HG03469 (cell line): ENCODE measurements around the gene ALG14.
"Not testable (repeated sequence)": the region's sequence is repeated elsewhere in the genome, so short reads cannot be mapped to it uniquely, and the experiment has no call there.

ENCODE experiments used
- ATAC-seq: cut with Tn5 transposase; IDR thresholded peaks from one replicate; pipeline ENCODE4 v1.9.1; 2021; ENCODE audit warnings: mild to moderate bottlenecking, moderate library complexity, moderate number of reproducible peaks; ENCODE audit not compliant: unreplicated experiment

Gene ALG14

GRCh38 chr1:95046359-95046758, 26.4 kb downstream of the ALG14 start:
- ATAC-seq: no peak

GRCh38 chr1:95043141-95043980, 29.4 kb downstream of the ALG14 start:
- ATAC-seq: peak; percentile 88

DNA sequence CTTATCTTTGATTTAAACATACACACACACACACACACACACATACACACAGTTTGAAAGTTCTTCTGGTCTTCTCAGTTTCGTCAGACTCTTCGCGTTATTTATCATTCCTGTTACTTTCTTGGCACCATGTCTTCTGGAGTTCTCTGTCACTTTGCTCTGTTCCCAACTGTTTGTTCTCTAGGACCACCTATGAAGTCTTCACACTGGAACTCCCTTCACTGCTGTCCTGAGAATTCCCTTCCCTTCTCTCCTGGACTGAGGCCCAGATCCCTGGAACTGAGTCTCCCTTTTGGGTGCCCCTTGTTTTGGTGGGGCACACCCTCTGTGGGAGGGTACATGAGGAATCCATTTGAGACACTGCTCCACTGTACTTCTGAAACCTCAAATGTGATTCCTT, 30.5 kb downstream of the ALG14 start:
- ATAC-seq: no peak

GRCh38 chr1:95041491-95042165, 31.1 kb downstream of the ALG14 start:
- peak; percentile 56 for ATAC-seq

DNA sequence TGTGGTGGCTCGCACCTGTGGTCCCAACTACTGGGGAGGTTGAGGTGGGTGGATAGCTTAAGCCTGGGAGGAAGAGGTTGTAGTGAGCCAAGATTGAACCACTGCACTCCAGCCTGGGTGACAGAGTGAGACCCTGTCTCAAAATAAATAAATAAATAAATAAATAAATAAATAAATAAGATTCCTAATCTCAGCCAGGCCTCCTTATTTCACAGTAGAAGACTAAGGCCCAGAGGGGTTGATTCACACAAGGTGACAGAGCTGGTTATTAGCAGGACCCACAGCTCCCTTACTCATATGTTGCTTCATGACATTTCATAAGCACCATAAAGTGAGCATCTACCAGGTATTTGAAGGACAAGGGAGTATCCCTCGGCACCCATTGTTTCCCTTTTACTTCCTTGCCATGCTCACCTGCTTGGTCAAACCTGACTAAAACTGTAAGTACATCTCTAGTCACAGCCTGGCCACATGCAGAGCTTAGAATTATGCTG, 32.7 kb downstream of the ALG14 start:
- no peak for ATAC-seq

- ATAC-seq: no peak
Measured at GRCh38 chr1:95039360-95040031, 33.3 kb downstream of the ALG14 start.

- no peak for ATAC-seq
Measured at GRCh38 chr1:95035536-95035935, 37.2 kb downstream of the ALG14 start.

DNA sequence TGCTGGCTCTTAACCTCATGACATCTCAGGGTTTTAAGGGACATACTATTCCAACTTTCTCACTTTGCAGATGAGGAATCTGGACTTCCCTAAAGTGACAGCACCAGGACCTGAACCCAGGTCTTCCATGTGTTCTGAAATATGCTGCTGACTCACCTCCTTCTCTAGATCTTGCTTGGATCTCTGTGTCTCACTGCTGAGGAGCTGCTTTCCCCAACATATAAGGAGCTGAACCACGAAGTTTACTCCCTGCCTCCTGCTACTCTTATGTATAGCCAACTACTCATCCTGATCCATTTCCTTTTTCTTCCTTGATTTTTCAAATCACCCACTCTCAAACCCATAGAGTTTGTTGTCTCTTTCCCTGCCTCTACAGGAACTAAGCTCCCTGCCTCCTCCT, 38.2 kb downstream of the ALG14 start:
- no peak for ATAC-seq

DNA sequence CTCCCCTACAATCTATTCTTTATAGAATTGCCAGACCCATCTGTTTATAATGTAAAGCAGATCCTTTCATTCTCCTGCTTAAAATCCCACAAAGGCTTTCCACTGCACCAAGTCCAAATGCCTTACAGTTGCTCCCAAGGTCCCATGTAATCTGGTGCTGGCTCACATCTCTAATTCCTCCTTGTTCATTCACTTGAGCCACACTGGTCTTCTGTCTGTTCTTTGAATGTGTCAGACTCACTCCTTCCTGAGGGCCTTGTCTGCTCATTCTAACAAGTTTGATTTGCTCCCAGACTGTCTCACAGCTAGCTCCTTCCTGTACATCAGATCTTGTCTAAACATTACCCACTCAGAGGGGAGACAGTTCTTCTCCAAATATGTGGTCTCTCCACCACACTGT, 38.9 kb downstream of the ALG14 start:
- no peak for ATAC-seq

DNA sequence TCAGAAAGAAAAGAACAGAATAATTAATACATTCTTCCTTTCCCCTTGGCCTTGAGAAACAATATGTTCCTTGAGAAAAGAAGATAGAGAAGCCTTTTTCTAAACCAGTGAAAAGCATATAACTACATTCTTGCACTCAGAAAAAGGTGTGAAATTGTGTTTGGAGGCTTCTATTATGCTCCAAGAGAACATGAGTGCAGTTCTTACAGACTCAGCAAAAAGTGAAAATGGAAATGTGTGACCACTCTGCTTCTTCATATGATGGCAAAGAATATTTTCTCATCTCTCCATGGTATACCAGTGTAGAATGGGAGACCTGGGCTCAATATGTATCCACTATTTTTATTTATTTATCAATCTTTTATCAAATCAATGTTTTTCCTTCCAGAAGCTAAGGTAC, 43.2 kb downstream of the ALG14 start:
- no peak for ATAC-seq

- no peak for ATAC-seq
Measured at GRCh38 chr1:95028954-95029353, 43.8 kb downstream of the ALG14 start.

GRCh38 chr1:95027046-95027445, 45.7 kb downstream of the ALG14 start:
- ATAC-seq: no peak

- ATAC-seq: no peak
Measured at GRCh38 chr1:95023399-95024043, 49.2 kb downstream of the ALG14 start.

DNA sequence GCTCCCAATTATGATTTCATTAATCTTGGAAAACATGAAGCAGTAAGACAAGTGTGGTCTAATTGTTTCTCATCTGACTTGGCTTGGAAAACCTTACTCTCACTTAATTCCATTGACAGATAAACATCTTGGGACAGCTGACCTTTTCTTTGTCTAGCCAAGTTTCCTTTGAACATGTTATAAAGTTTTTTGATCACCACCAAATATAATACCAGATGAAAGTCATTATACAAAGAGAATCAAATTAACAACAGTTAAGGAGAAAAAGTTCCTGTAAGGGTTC, 50.2 kb downstream of the ALG14 start:
- no peak for ATAC-seq

DNA sequence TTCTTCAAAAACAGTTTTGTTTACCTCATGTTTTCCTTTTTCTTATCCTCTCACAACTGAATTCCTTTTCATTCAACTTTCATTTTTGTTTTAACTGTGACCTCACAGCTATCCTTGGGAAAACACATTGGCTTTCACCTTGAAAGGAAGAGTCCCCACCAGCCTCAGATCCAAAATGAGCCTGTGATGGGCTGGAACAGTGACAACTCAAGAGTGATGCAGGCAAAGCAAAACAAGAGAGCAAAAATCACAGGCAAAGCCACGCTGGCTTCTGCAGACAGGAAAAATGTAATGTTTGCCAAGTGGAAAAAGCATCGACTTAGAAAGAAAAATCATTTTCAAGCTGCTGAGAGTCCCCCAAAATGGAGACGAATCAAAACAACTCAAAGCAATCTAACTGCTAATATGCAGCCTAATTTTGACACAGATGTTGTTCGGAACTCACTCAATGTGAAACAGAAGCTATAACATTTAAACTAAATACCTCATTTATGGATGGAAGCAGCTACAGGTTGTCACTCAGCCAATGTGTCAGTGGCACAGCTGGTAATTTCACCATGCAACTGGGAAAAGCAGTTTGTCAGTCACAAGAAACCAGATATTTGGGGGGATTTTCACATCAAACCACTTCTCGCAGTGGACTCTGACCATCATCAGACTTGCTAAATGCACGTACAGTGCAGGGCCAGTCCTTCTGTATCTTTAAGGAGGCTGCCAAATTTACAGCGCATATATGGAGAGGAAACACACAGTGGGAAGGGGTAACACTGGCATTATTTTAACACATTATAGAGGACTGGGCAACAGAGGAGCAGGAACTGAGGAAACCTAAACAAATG, 50.7 kb downstream of the ALG14 start:
- no peak for ATAC-seq

GRCh38 chr1:95021119-95021518, 51.6 kb downstream of the ALG14 start:
- no peak for ATAC-seq

DNA sequence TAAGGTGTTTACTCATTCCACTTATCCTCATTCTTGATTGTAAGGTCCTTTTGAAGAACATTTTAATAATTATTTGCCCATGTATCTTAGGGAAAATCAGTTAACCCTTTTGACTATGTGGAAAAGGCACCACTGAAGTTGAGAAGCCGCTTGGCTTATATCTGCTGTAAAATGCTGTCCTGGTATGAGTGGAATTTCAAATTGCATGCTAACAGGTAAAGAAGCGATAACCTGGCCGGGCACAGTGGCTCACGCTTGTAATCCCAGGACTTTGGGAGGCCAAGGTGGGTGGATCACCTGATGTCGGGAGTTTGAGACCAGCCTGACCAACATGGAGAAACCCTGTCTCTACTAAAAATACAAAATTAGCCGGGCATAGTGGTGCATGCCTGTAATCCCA, 53.3 kb downstream of the ALG14 start:
- ATAC-seq: not testable (repeated sequence)

GRCh38 chr1:95018602-95019369, 54.0 kb downstream of the ALG14 start:
- ATAC-seq: no peak

GRCh38 chr1:95017775-95018174, 55.0 kb downstream of the ALG14 start:
- ATAC-seq: no peak

GRCh38 chr1:95015076-95015475, 57.7 kb downstream of the ALG14 start:
- ATAC-seq: no peak
